BLaER1 (cell line): ENCODE data around the gene IDUA.
A peak's percentile ranks its signal among the peaks of the same experiment; 100 is the strongest.

ENCODE experiments used
- H3K27ac ChIP-seq: shearing (Covaris generic); formaldehyde crosslinking; 2 replicates; pipeline ENCODE4 v1.8.1; 2022
- H3K27me3 ChIP-seq: shearing (Covaris generic); formaldehyde crosslinking; 2 replicates; pipeline ENCODE4 v1.8.1; 2022
- H3K36me3 ChIP-seq: shearing (Covaris generic); formaldehyde crosslinking; 2 replicates; pipeline ENCODE4 v1.8.1; 2022
- H3K4me1 ChIP-seq: shearing (Covaris generic); formaldehyde crosslinking; 2 replicates; pipeline ENCODE4 v1.8.1; 2022
- H3K4me2 ChIP-seq: shearing (Covaris generic); formaldehyde crosslinking; 2 replicates; pipeline ENCODE4 v1.8.1; 2022
- H3K4me3 ChIP-seq: shearing (Covaris generic); formaldehyde crosslinking; 2 replicates; pipeline ENCODE4 v1.8.1; 2022
- H3K9ac ChIP-seq: shearing (Covaris generic); formaldehyde crosslinking; 2 replicates; pipeline ENCODE4 v1.8.1; 2022
- H3K9me3 ChIP-seq: shearing (Covaris generic); formaldehyde crosslinking; 2 replicates; pipeline ENCODE4 v1.8.1; 2022
- H4K20me1 ChIP-seq: shearing (Covaris generic); formaldehyde crosslinking; 2 replicates; pipeline ENCODE4 v1.8.1; 2022
- Cebpa-rat ChIP-seq: shearing (Covaris generic); IDR thresholded peaks from 2 replicates; pipeline ENCODE4 v1.8.1; 2022

The IDUA gene

GRCh38 chr4:961351-962230 lies 25.3 kb upstream of the IDUA start:
- Histone ChIP-seq H3K27ac (no peak overlapping the region), H3K4me2 (no peak overlapping the region), H3K4me1 (no peaks in the 10 kb centered on the region), H3K9me3 (no peaks in the 10 kb centered on the region), H4K20me1 (peaks cover 34% of the 10 kb centered on the region), H3K27me3 (no peaks in the 10 kb centered on the region), H3K36me3 (peaks cover 94% of the 10 kb centered on the region), H3K9ac (no peak overlapping the region), H3K4me3 (no peak overlapping the region)
- no peak for TF ChIP-seq Cebpa-rat

DNA sequence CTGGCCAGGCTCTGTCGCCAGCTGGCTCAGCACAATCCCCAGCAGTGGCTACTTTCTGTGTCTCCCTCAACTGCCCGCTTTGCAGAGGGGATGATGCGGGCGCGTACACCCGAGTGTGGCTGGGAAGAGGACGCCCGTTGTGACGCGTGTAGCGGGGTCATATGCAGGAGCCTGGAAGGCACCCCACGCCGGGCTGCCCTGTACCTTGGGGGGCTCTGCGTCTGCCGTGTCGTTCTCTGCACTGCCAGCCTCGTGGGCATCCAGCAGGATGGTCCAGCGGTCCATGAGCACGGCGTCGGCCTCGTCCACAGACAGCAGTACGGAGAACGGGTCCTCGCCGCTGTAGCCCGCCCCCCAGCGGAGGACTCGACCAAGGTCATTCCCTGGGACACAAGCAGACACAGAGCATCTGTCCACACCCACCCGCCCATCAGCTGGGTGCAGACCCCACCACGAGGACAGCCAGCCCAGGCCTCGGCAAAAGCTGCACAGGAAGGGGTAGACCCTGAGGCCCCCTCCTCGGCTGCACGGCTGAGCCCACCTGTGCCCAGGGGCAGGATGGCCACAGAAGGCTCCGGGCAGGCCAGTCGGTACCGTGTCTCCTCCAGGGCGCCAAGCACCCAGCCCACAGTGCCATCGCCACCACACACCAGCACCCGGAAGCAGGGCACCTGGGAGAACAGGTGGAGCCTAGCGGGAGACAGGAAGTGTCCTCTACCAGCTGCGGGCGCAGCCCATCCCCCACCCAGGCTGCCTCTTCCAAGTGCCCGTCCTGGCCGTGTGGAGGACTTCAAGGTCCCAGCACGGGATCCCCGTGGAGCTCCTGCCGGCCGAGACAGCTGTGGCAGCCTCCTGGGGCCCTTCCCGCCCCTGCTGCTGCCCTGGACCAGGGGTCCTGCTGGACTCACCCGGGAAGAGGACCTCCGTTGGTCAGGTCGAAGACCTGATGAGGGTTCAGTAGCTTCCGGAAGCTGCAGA lies 24.3 kb upstream of the IDUA start:
- no peaks in the 10 kb centered on the region for H3K9me3 ChIP-seq
- H3K4me1 ChIP-seq: no peaks in the 10 kb centered on the region
- TF ChIP-seq Cebpa-rat: no peak
- H3K4me3 ChIP-seq: no peak overlapping the region
- peaks cover 34% of the 10 kb centered on the region for H4K20me1 ChIP-seq
- no peak overlapping the region for H3K4me2 ChIP-seq
- no peaks in the 10 kb centered on the region for H3K27me3 ChIP-seq
- 0 out of 2 replicates have a peak overlapping the region, but pooled peaks have one; percentile 6 for H3K27ac ChIP-seq
- no peak overlapping the region for H3K9ac ChIP-seq
- peaks cover 98% of the 10 kb centered on the region for H3K36me3 ChIP-seq

DNA sequence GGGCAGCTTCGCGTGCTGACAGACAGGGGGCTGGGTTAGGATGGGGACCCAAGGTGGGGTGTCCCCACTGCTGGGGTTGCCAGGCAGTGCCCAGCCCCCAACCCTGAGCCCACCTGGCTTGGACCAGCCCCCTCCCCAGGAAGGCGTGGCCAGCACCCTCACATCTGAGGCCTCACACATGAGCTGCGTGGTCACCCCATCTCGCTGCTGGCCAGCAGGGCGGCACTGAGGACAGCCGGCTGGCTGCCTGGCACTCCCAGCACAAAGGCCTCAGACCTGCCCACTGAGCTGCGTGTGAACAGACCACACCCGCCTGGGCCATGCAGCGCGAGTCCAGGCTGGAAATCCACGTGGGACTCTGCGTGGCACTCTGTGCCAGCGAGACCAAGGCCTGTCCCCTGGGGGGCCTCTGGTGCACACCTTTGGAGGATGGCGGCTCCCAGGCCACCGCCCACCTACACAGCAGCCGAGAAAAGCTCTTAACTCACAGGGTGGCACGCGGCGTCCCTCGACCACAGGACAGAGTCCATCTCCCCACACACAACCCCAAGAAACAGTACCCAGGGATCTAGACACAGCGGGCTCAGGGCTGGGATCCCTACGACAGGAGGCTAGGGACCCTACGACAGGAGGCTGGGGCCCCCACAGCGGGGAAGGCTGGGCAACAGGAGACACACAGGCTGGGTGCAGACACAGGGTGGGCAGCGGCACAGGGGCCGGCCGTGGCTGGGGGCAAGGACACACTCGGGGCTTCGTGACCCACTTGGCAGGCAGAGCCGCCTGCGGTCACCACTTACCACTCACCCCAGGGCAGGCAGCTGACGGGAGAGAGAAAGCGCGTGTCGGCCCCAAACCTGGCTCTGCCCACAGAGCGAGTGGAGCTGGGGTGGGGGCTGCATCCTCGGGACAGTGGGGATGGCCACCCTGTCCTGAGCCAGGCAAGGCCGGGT lies 23.3 kb upstream of the IDUA start:
- peaks cover 93% of the 10 kb centered on the region for H3K36me3 ChIP-seq
- H3K9me3 ChIP-seq: no peaks in the 10 kb centered on the region
- no peak overlapping the region for H3K4me2 ChIP-seq
- H3K27ac ChIP-seq: 0 out of 2 replicates have a peak overlapping the region, but pooled peaks have one; percentile 6
- H3K4me3 ChIP-seq: no peak overlapping the region
- no peaks in the 10 kb centered on the region for H3K27me3 ChIP-seq
- H3K4me1 ChIP-seq: peaks cover 4% of the 10 kb centered on the region
- peaks cover 32% of the 10 kb centered on the region for H4K20me1 ChIP-seq
- no peak overlapping the region for H3K9ac ChIP-seq
- TF ChIP-seq Cebpa-rat: no peak

DNA sequence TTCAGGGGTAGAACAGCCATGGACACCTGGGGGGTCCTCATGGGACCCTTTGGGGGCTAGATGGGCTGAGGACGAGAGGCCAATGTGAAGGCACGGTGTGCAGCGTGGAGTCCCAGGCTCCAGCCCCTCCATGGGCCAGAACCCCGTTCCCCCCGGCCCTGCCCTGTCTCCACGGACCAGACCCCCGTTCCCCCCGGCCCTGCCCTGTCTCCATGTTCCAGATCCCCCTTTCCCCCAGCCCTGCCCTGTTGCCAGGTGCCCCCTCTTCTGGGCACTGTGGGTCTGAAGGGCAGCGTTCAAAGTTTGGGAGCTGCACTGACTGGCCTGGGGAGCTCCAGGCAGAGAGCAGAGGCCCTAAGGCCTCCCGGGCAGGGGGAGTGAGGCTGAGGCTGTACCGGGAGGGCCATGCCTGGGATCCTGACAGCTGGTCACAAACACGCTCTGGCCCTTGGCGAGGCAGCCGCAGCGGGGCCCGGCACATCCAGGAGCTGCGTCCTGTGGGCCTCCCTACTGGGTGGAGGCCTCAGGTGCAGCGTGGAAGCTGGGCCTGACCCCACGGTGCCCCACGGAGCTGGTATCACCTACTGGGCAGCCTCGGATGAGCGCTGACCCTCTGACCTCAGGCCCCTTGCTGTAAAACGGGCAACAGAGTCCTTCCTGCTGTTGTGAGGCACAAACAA lies 22.4 kb upstream of the IDUA start:
- H3K27me3 ChIP-seq: no peaks in the 10 kb centered on the region
- H3K4me3 ChIP-seq: no peak overlapping the region
- no peak for TF ChIP-seq Cebpa-rat
- no peak overlapping the region for H3K27ac ChIP-seq
- H3K4me2 ChIP-seq: no peak overlapping the region
- peaks cover 30% of the 10 kb centered on the region for H4K20me1 ChIP-seq
- H3K9me3 ChIP-seq: no peaks in the 10 kb centered on the region
- H3K4me1 ChIP-seq: peaks cover 13% of the 10 kb centered on the region
- H3K9ac ChIP-seq: no peak overlapping the region
- H3K36me3 ChIP-seq: peaks cover 88% of the 10 kb centered on the region

- Histone ChIP-seq H3K27me3 (no peaks in the 10 kb centered on the region), H3K9me3 (no peaks in the 10 kb centered on the region), H3K4me1 (peaks cover 16% of the 10 kb centered on the region), H3K4me2 (no peak overlapping the region), H3K27ac (no peak overlapping the region), H4K20me1 (peaks cover 27% of the 10 kb centered on the region), H3K9ac (no peak overlapping the region), H3K4me3 (no peak overlapping the region), H3K36me3 (peaks cover 85% of the 10 kb centered on the region)
- TF ChIP-seq Cebpa-rat: no peak
These were observed 21.6 kb upstream of the IDUA start for GRCh38 chr4:965048-965765.

- Histone ChIP-seq H3K4me2 (no peak overlapping the region), H3K27me3 (no peaks in the 10 kb centered on the region), H3K9me3 (no peaks in the 10 kb centered on the region), H3K9ac (no peak overlapping the region), H4K20me1 (peaks cover 29% of the 10 kb centered on the region), H3K4me3 (no peak overlapping the region), H3K4me1 (peaks cover 16% of the 10 kb centered on the region), H3K36me3 (peaks cover 85% of the 10 kb centered on the region), H3K27ac (no peak overlapping the region)
- TF ChIP-seq Cebpa-rat: no peak
These were observed 21.1 kb upstream of the IDUA start for GRCh38 chr4:965766-966134.

GRCh38 chr4:966266-967112 lies 20.4 kb upstream of the IDUA start:
- H3K4me2 ChIP-seq: no peak overlapping the region
- peaks cover 21% of the 10 kb centered on the region for H3K4me1 ChIP-seq
- no peak overlapping the region for H3K27ac ChIP-seq
- H3K36me3 ChIP-seq: peaks cover 83% of the 10 kb centered on the region
- no peak overlapping the region for H3K4me3 ChIP-seq
- no peaks in the 10 kb centered on the region for H3K9me3 ChIP-seq
- no peaks in the 10 kb centered on the region for H3K27me3 ChIP-seq
- no peak overlapping the region for H3K9ac ChIP-seq
- peaks cover 36% of the 10 kb centered on the region for H4K20me1 ChIP-seq
- no peak for TF ChIP-seq Cebpa-rat
